Epithelial cell of esophagus (primary cell): ENCODE measurements around the gene SLC12A3.

ENCODE experiments used
- DNase-seq: peaks from one replicate; pipeline ENCODE4 v3.0.0; 2010; ENCODE audit warnings: low read depth
- H3K4me3 ChIP-seq: 2 replicates; pipeline ENCODE4 v1.5.1; 2011; ENCODE audit warnings: mild to moderate bottlenecking, low read length, control low read depth
- TF ChIP-seq, protein P1 (sequence below): IDR thresholded peaks from 2 replicates; pipeline ENCODE4 v1.5.1; 2011; ENCODE audit warnings: low read depth, mild to moderate bottlenecking, low read length, control low read depth, inconsistent platforms; ENCODE audit not compliant: insufficient read depth; ENCODE audit errors: missing control alignments

Gene SLC12A3

DNA sequence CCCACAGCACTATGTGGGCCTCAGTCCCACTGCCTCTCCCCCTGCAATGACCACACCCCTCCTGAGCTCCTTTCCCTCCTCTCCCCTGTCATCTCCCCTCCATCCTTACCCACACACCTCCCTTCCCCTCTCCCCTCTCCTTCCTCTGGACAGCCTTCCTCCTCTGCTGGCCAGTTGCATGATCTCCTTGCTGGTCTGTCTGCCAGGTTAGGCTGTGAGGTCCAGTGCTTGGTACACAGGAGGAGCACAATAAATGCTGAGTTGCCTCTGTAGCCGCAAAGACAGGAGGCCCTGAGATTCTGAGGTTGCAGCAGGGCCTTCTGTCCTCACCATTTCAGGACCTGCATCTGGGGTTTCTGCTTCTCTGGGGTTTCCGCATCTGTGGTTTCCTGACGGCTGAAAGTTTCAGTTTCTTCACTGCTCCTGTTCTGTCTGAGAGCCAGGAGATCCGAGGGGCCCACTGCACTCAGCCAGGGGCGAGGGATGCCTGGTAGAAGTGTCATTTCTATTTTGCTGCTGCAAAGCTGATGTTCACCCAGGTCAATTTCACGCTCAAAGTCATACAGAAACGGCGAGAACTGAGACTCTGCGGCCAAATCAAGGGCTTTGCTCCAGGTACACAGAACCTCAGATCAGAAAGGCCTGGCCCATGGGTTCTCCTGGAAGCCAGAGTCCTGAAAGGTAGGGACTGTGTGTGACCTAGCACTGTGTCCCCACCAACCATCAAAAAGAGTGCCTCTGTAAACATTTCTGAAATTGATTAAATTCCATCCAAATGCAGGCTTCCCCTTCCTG, 4.6 kb upstream of the SLC12A3 start:
- no peak overlapping the region for H3K4me3 ChIP-seq
- DNase-seq = no peak
- TF ChIP-seq, protein P1, sequence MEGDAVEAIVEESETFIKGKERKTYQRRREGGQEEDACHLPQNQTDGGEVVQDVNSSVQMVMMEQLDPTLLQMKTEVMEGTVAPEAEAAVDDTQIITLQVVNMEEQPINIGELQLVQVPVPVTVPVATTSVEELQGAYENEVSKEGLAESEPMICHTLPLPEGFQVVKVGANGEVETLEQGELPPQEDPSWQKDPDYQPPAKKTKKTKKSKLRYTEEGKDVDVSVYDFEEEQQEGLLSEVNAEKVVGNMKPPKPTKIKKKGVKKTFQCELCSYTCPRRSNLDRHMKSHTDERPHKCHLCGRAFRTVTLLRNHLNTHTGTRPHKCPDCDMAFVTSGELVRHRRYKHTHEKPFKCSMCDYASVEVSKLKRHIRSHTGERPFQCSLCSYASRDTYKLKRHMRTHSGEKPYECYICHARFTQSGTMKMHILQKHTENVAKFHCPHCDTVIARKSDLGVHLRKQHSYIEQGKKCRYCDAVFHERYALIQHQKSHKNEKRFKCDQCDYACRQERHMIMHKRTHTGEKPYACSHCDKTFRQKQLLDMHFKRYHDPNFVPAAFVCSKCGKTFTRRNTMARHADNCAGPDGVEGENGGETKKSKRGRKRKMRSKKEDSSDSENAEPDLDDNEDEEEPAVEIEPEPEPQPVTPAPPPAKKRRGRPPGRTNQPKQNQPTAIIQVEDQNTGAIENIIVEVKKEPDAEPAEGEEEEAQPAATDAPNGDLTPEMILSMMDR = no peak

- H3K4me3 ChIP-seq = no peak overlapping the region
- no peak for DNase-seq
- TF ChIP-seq, protein P1 = no peak
These were observed 3.9 kb upstream of the SLC12A3 start for GRCh38 chr16:56861092-56861610.

- no peak for DNase-seq
- no peak overlapping the region for H3K4me3 ChIP-seq
- TF ChIP-seq, protein P1 = no peak
These were observed 3.3 kb upstream of the SLC12A3 start for GRCh38 chr16:56861756-56862155.

DNA sequence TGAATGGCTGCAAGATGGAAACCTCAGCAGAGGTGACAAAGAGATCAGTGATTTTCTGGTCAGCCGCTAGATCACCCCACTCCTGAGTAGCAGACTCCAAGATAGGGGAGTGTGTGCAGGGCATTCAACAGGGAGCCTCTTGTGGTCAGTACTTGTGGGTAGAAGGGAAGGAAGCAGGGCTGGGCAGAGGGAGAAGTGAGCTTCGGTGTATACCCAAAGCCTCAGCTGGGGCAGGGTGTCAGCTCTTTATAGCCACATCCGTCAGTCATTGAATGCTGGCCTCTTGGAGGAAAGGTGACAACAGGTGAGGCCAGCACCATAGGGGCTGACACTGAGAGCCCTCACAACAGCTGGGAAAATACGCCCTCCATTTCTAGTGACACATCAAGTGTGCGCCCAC, 2.2 kb upstream of the SLC12A3 start:
- no peak for DNase-seq
- H3K4me3 ChIP-seq = no peak overlapping the region
- TF ChIP-seq, protein P1 = no peak

GRCh38 chr16:56865394-56866062, 521 bp downstream of the SLC12A3 start:
- DNase-seq = no peak
- TF ChIP-seq, protein P1 = no peak
- no peak overlapping the region for H3K4me3 ChIP-seq

GRCh38 chr16:56866955-56867830, 2.2 kb downstream of the SLC12A3 start:
- TF ChIP-seq, protein P1 = peak; percentile 68
- DNase-seq = peak; percentile 69
- H3K4me3 ChIP-seq = no peak overlapping the region
